ENCODE data around the gene ROBO1.

The ROBO1 gene

DNA sequence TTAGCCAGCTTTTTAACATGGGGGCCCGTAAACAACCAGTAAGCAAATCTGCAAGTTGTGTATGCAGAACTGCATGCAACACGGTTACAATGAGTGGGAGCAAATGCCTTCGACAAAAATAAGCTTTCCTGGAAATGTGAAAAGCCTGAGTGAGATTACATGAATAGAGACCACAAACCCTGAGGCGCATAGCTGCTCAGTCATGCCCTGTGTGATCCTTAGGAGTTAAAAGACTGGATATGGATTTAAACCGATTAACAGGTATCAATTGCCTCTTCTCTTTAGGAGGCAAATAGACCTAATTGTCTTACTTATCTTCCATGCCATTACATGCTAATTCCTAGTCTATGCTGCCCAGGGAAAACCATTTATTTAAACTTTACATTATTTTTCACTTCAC, 810.3 kb downstream of the ROBO1 start:
- no peak for DNase-seq

DNA sequence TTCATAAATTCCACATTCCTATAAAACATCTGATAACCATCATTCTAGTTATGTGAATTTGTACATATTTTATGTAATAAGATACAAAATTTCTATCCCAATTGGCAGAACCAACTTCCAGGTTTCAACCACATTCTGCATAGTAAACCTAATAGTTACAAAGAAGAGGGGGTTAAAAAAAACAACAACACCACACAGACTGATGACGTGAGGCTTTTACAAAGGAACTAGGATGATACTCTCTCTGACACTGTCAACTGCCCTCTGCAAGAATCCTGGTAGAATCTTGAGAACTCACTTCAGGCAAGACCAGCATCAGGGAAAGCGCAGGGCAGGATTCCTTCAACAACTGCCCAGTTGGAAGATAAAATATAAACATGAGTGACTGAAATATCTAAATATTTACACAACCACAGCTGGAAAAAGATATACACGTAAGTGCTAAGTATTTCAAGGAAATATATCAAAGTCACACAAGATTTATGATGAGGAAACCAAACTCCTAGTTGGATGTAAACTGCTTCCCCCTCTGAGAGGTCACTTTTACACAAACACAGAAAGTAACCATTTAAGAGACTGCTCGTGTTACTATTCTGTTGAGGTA, 816.4 kb downstream of the ROBO1 start:
- no peak for DNase-seq

DNA sequence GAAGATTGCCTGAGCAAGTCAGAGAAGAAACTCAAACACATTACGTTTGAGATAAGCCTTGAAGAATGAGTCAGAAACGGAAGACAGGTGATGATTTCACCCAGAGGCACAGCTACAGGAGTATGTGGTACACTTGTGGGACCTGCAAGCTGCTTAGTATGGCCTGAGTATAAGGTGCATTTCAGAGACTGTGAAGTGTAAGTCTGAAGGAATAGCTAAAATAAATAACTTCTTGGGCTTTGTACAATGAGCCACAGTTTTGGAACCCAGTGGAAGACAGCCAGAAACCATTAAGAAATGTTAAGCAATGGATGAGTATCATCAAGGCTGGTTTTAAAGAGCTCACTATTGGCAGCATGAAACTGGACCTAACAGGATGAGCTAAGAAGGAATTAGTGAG, 826.2 kb downstream of the ROBO1 start:
- no peak for DNase-seq

DNA sequence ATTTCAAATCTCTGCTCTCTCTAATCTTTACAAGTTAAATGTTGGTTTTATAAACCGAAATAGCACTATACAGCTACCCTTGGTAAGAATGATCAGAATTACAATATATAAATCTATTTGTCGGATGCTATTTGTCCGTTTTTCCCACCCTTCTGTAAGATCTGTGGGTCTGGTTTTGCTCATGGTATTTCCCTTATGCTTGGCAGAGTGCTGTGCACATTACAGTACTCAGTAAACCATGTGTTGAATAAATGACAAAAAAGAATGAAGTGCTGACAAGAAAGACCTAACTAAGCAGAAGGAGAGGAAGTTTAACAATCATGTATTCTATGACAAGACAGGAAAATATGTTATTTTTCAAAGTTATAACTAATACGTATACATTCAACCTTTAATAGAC, 827.2 kb downstream of the ROBO1 start:
- DNase-seq, result no peak

DNA sequence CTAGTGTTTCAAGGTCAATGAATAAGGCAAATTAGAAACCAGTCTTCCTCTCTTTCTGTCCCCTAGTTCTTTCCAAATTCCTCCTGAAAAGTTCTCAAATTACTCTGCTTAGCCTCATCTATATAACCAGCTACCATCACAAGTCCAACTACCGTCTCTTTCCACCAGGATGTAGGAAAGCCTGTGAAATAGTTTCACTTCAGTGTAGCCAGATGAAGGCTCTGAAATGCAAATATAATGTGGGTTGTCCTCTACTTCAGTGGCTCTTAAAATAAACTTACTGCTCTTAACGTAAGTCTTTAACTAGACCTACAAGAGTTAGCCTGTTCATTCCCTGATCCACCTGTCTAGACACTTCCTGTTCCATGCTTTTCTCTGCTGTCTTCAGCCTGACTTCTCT, 827.7 kb downstream of the ROBO1 start:
- DNase-seq, result no peak

DNA sequence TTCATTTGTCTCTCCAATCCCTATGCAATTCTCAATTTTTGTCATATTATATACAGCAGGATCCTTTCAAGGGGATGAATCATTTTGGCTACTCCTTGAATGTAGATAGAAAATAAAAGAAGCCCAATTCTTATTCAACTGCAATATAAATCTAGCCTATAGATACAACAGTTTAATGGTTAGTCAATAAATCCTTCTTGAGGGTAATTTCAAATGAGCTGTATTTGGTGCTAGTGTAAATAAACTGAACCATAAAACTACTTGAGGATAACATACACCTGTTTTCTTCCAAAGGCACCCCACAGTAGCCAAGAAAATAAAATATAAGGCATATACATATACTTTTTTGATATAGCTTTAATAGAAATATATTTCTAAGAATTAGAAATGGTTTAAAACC, 830.3 kb downstream of the ROBO1 start:
- DNase-seq, result no peak

DNA sequence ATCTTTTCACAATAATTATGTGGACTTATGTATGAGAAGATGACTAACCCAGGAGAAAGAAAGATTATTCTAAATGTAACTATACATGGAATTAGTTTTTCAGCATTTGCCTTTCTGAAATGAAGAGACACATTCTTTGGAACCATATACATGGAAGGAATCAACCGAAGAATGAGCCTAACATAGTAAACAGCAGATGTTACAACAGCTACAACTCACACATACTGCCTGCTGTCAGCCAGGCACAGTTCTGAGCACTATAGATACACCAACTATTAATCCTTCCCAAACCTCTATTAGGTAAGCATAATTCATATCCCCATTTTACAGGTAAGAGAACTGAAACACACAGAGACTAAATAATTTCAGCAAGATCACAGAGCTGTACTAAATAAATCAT, 840.0 kb downstream of the ROBO1 start:
- DNase-seq, result no peak

DNA sequence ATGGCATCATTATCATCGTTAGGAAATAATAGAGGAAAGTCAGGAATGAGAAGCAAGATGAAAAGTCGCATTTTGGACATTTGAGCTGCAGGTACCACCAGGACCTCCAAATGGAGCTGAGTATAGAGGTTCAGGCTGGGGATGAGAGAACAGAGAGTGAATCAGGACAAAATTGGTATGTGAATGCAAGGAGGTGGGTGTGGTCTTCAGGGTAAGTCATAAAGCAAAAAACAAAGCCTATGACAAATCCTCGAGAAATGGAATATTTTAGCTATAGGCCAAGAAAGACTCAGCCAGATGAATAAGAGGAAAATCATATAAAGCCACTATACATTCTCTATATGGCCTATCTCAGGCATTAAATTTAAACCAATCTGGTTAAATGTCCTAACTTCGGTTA, 841.3 kb downstream of the ROBO1 start:
- DNase-seq, result no peak

DNA sequence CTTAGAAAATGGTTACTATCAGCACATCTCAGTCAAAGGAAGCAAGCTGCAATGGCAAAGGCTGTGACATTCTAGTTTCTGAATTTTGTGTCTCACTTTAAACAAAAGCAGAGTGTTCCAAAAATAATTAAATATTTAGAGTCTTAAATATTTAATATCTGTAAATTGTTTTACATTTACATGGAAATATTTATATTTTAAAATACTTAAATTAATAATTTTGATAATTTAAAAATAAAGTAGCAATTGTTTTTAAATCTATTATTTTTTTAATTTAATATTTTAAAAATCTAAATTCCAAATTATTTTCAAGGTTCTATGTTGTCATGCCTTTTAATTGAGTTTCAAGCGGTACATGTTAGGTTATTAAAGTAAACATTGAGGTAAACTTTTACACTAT, 843.1 kb downstream of the ROBO1 start:
- DNase-seq, result no peak

DNA sequence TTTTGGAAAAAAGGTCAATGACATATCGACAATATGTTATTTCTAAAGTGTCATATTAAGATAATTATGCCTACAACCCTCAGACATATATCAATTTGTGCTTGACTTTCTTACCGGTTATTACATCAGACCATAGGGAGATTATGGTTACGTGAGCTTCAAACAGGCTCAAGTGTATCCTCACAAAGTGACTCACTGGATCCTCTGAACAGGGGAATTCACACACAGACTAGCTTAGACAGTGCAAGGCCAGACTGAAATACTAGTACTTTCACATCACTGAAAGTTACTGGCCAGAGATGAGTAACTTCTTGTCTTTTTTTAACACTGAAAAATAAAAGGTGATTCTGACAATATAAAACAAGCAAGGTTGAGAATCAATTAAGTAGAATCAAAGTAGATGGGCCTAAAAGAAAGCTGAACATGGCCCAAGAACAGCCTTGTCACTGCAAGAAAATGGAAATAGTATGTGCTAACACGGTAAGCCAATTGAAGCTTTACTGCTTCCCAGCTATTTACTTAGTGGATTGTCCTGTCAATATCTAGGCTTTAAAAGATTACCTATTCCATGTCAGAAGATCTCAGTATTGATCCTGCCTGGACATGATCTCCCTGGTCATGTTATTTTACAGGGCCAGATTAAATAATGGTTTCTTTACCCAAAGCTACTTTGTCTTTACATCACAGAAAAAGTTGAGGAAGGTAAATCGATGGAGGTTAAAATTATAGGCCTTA, 848.6 kb downstream of the ROBO1 start:
- no peak for DNase-seq

DNA sequence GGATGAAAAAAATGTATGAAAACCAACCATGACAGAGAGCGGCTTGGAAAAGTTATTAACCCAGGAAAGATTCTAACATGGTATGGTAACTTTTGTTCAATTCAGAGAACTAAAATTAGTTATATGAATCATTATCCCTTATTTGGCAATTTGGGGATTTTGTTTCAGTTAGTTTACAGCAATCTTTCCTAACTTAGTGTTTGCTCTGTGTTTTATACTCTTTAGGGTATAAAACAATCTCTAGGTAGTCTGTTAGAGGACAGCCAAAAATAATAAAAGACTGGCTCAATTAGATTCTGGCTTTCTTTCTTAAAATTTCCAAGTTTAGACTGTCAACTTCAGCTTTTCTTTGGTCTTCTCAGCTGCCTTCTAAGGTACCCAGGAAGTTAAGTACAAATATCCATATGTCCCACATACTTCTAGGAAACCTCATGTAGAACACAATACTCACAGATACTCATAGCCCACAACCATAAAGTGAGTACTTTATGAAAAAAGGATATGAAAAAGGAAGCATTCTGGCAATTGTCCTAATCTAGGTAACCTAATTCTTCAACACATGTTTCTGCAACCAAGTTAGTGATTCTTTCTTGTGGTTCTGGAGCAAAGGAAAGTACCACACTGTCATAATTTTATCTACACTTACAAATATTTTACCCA, 849.3 kb downstream of the ROBO1 start:
- DNase-seq, result no peak

DNA sequence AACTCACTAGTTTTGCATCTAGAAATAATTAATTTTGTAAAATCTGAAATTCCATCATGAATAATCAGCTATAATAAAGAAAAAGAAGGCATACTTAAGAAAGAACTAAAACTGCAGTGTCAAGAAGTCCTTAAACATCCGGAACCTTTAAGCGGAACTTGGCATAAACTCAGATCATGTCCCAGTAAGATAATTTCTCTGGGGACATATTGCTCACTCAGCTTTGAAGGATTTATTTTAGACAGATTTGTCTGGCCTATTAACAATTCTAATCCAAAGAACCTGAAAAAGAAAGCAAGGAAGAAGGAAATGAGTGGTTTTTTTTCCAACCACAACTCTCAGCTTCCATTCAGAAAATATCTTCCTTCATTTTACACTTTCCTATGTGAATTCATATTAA, 850.3 kb downstream of the ROBO1 start:
- no peak for DNase-seq

DNA sequence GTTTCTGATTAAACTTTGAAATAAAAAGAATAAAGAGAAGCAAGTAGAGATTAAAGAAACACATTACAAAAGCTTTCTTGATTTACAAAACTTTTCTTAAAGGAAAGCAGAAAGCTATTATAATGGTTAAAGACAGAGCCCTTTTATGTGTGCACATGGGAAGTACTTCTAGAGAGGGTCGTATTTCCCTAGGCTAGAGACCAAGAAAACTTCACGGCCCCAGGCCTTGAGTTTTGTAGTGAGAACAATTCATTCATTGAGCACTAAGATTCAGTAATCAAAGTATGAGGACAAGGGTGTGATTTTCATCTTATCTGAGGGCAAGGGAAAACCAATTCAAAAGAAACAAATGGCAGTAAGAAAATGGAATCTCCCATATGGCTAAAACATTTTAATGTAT, 854.1 kb downstream of the ROBO1 start:
- DNase-seq, result no peak

DNA sequence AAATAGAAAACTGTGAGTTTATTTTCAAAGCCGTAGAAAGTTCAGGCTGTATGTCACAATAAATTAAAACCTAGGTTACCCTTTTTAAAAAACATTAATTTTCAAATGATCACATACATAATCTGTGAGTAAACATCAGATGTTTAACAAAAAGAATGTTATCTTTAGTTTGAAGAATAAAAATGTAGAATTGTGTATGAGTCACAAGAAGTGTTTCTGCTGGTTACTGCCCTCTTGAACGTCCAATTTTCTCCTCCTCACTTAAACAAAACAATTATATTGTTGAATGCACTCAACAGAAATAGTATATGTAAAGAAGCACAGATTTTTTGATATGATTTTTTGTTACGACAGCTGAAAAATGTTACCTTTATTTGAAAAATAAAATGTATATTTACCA, 855.1 kb downstream of the ROBO1 start:
- DNase-seq, result no peak

DNA sequence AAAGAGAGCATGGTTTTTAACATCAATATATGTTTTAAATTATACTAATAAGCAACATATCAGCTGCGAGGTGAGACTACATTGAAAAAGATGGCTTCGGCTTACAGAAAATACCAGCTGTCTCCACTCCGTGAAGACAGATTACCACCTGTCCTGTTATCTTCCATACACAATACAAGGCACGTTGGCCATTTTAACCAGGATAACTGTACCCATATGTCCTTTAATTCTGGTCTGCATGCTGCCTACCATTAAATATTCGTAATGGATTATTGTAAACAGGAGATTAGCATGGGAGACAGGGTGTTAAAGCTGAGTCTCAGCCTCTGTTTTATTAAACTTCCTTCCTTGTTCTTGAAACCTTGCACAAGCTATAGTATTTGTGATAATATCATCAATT, 855.5 kb downstream of the ROBO1 start:
- DNase-seq, result no peak

DNA sequence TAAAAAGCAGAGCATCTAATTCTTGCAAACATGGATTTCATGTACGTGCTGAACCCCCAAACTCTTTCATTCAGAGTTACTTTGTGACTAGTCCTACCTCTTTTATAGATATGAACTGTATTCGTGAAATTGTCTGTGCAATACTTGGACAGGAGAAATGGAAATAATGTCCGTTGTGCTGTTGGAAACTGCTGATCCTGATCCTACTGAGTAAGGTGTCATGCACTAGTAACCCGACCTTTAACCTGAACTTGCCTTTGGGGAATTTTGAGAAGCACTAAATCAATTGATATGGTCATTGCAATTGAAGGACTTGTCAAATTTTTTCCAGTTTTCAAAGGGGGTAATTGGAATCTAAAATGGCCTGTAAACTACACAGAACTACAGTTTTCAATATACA, 856.4 kb downstream of the ROBO1 start:
- DNase-seq, result no peak

DNA sequence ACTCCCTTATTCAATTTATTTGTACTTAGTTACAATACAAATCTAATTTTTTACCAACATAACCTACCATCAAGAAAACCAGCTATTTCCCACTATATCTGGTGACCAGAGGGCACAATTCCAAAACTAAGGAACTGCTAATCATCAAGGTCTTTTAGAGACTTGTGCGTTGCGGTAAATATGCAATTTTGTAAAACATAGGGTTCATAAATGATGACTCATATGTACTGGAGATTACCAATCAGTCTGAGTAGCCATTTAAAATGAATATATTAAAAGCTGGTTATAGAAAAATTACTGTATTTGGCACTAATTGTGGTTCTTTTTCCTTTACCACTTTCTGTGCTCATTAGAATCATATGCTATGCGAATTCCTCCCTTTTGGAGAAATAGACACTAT, 859.6 kb downstream of the ROBO1 start:
- DNase-seq, result no peak

DNA sequence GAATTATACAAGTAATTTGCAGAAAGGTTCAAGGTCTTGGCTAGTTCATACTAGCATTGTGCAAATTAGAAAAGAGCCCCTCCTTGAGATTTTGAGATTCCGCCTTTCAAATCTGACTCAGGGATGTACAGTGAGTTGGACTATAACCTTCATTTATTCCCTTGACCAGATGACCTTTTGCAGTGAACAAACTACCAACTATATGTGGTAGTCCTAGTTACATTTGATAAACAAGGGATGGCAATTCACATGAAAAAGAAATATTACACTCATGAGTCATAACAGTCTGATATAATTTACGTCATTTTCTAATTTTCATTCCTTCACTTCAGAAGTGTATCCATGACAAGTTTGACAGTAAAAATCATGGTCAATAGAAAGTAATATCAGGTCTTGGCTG, 860.4 kb downstream of the ROBO1 start:
- no peak for DNase-seq

DNA sequence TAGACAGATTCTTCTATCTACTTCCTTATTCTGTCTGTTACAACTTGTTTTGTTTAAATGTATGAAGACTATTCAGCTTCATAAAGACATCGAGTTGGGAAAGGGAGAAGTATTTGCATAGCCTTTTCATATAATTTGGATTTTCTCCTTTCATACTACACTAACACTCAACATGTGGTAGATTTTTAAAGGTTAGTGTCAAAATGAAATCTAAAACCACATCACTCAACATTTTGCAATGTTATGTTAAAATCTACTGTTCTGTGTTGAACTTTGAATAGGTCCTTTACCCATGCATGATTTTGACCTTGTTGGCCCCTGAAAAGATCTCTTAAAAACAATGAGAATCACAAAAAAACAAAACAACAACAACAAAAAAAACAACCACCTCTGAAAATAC, 860.9 kb downstream of the ROBO1 start:
- DNase-seq, result no peak

DNA sequence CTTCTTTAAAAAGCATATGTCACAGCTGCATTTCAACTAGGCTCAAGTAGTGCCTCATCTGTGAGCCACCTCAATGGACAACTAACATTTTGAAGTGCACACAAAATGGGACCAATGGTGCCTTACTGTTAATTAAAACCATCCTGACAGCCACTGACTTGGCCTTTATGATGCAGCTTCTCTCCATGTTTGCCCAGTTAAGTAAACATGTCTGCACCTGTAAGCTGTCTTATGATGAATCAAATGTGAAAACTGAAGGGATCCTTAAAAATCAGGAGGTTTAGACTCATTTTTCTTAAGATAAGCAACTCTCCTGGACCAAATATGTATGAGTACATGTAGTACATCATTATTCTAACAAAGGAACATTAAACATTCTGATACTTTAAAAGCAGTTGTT, 861.6 kb downstream of the ROBO1 start:
- no peak for DNase-seq

DNA sequence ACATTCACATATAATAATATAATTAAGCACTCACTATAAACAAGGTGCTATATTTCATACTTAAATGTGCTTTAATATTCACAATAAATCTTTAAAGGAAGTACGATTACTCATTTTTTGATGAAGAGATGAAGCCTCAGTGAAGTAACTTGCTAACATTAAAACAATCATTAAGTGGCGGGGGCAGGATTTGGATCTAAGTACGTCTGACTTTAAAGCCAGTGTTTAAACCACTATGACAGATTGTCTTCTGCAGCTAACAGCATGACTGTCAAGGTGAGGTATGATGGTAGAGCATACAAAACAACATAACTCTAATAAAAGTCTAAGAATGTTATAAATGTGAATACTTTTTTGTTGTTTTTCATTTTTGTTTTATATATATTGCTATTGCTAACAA, 862.1 kb downstream of the ROBO1 start:
- DNase-seq, result no peak

DNA sequence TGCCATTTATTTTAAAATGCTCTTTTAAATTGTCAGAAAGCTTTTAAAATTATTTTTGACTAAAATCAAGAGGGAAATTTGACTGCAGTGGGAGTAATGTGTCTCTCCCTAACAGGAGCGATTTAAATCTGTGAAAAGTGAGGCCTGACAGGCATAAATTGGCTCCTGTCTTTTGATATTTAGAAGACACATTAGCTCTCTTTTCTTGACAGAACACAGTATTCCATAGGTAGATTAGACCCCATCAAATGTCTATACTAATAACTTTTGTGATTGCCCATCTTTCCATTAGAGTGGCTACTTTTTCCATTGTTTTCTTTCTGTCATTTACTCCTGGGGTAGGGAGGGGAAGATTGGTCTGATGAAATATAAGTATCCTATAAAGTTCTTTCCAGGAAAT, 866.3 kb downstream of the ROBO1 start:
- DNase-seq, result no peak

DNA sequence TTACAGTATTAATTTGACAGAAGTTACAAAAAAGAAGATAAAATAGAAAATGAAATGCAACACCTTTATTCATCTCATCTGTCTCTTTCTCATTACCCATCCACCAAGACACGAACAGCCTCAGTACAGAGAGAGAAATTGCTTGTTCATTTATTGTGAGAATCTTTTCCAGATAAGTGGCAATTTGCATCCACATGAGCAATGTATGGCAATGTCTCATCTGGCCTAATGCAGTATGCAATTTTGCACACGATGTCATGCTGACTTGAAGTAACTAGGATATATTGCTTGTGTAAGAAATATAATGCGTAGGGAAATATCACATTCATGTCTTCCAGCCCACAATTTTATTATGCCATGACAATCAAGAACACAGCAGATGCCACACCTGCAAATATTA, 866.9 kb downstream of the ROBO1 start:
- no peak for DNase-seq

DNA sequence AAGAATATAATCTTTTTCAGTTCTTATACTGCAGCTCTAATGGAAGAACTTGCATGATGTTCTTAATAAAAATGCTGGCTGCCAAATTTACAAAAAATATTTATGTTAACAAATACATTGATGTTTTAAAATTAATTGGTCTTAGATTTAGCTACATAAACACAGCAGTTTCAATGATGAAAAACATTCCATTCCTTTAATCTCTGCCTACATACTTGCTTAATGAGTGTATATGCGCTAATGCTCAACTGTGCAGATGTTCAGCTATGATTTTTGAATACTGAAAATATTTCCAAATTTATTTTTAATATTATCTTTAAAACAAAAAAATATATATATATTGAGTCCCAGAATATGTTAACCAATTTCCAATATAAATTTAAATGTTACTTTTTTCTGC, 867.4 kb downstream of the ROBO1 start:
- DNase-seq, result no peak

DNA sequence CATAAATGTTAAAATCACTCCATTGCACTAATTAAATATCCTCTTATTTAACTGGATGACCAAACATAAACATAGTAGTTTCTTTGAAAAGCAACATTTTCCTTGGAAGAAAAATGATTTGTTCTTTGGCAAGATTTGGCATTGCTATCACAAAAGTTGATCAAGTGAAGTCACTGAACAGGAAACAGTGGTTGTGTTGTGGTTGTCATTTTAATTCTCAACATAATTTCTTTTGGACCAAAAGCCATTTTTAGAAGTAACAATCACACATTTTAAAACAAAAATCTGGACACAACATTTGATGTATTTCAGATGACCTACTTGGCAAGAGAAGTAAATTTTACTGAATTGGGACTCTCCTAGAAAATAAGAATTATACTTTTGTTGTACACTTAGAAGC, 872.3 kb downstream of the ROBO1 start:
- no peak for DNase-seq

Data from activated effector memory CD4-positive, alpha-beta T cell treated with anti-CD3 and anti-CD28 coated beads, Interleukin-2, amount 50 U/mL, for 16 hours (primary cell).